Endometrium (tissue), 2 donors: Measurements from ENCODE around the gene TAF11L14.

Experiments
- FAIRE-seq: peaks from 2 replicates; lab custom pipeline; 2012; peaks lifted over from hg19 to GRCh38; lab: Jason Lieb, UNC
- donor health status: control.
- donor health status: control.

TAF11L14 gene

DNA sequence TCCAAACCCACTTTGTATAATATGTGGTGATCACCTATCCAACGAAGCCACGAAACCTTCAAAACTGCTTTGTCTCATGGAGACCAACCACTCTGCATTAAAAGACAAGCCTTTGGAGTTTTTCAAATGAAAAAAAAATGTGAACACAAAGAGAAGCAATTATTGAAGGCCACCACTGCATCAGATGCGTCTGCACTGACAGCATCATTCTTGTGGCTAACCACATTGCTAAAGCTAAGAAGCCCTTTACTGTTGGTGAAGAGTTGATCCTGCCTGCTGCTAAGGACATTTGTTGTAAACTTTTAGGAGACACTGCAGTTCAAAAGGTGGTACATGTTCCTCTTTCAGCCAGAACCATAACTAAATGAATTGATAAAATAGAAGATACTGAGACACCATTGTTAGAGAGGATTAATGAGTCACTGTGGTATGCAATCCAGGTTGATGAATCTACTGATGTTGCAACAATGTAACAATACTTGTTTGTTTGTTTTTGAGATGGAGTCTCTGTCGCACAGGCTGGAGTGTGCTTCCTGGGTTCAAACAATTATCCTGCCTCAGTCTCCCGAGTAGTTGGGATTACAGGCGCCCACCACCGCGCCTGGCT, 45.4 kb downstream of the TAF11L14 start:
- FAIRE-seq = no peak

DNA sequence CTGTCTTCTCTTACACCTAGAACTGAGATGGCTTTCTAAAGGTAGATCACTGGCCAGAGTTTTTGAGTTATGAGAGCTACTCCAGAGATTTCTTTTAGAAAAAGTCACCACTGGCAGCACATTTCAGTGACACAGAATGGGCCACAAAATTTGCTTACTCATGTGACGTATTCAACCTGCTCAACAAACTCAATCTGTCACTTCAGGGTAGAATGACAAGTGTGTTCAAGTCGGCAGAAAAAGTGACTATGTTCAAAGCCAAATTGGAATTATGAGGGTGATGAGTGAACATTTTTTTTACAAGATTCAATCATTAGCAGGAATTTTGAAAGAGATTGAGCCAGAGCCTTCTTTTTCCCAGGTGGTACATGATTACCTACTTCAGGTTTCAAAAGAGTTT, 46.5 kb downstream of the TAF11L14 start:
- FAIRE-seq = no peak
